Stimulated activated memory B cell treated with anti-CD40 and anti-IgM and Interleukin-4, amounts not matched to agents 10 μg/mL and 1 μg/mL and 100 μg/mL, for 72 hours (primary cell): ENCODE results near the gene ENPP1.

Experiments
- ATAC-seq: fragments of 150-1000 bp; cut with Tn5 transposase; 2 replicates; pipeline ENCODE4 v1.10.0; 2021
- H3K27ac Mint-ChIP-seq: one replicate; pipeline ENCODE4 v1.8.0; 2022; ENCODE audit warnings: mild to moderate bottlenecking, mixed read lengths
- H3K27me3 Mint-ChIP-seq: one replicate; pipeline ENCODE4 v1.8.0; 2022; ENCODE audit warnings: mixed read lengths
- H3K36me3 Mint-ChIP-seq: one replicate; pipeline ENCODE4 v1.8.0; 2022; ENCODE audit warnings: mixed read lengths
- H3K4me1 Mint-ChIP-seq: one replicate; pipeline ENCODE4 v1.8.0; 2022; ENCODE audit warnings: mixed read lengths
- H3K4me3 Mint-ChIP-seq: one replicate; pipeline ENCODE4 v1.8.0; 2022; ENCODE audit warnings: mild to moderate bottlenecking, moderate library complexity, mixed read lengths
- H3K9me3 Mint-ChIP-seq: one replicate; pipeline ENCODE4 v1.8.0; 2022; ENCODE audit warnings: mixed read lengths

The ENPP1 gene

GRCh38 chr6:131776985-131777384 lies 30.8 kb upstream of the ENPP1 start:
- H3K27me3 Mint-ChIP-seq: peaks cover 7% of the 10 kb centered on the region

GRCh38 chr6:131778169-131778568 lies 29.7 kb upstream of the ENPP1 start:
- no peak overlapping the region for H3K4me3 Mint-ChIP-seq
- no peak for ATAC-seq
- no peak overlapping the region for H3K27ac Mint-ChIP-seq
- no peaks in the 10 kb centered on the region for H3K36me3 Mint-ChIP-seq
- no peaks in the 10 kb centered on the region for H3K9me3 Mint-ChIP-seq
- peaks cover 5% of the 10 kb centered on the region for H3K4me1 Mint-ChIP-seq
- peaks cover 7% of the 10 kb centered on the region for H3K27me3 Mint-ChIP-seq

More at GRCh38 chr6:131776985-131777384, 30.8 kb upstream of the ENPP1 start:
- peaks cover 3% of the 10 kb centered on the region for H3K4me1 Mint-ChIP-seq
- no peaks in the 10 kb centered on the region for H3K9me3 Mint-ChIP-seq
- H3K27ac Mint-ChIP-seq: no peak overlapping the region
- no peak for ATAC-seq
- H3K36me3 Mint-ChIP-seq: no peaks in the 10 kb centered on the region
- no peak overlapping the region for H3K4me3 Mint-ChIP-seq

- Mint-ChIP-seq H3K4me1 (peaks cover 5% of the 10 kb centered on the region), H3K36me3 (no peaks in the 10 kb centered on the region), H3K9me3 (no peaks in the 10 kb centered on the region), H3K27ac (no peak overlapping the region), H3K4me3 (no peak overlapping the region), H3K27me3 (peaks cover 7% of the 10 kb centered on the region)
- ATAC-seq: no peak
Observed at GRCh38 chr6:131779304-131779703, 28.5 kb upstream of the ENPP1 start.

DNA sequence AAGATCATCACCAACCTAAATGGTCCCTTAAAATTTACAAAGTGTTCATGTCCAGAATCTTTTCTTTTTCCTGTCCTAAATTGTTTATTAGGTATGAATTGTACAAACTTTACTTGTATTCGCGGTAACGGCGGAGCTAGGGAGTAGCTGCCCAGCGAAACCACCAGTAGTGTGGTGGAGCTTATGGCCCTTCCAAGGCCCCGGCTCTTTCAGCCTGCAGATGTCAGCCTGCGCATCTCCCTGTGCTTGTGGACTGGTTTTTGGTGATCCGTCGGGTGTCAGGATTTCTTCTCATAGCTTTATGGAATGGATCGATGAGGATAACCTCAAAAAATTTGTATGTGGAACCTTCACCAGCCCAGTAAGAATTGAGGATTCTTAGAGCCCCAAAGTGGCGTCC lies 27.2 kb upstream of the ENPP1 start:
- H3K27ac Mint-ChIP-seq: no peak overlapping the region
- H3K27me3 Mint-ChIP-seq: no peaks in the 10 kb centered on the region
- no peak overlapping the region for H3K4me3 Mint-ChIP-seq
- H3K9me3 Mint-ChIP-seq: no peaks in the 10 kb centered on the region
- H3K4me1 Mint-ChIP-seq: peaks cover 5% of the 10 kb centered on the region
- H3K36me3 Mint-ChIP-seq: no peaks in the 10 kb centered on the region
- no peak for ATAC-seq

DNA sequence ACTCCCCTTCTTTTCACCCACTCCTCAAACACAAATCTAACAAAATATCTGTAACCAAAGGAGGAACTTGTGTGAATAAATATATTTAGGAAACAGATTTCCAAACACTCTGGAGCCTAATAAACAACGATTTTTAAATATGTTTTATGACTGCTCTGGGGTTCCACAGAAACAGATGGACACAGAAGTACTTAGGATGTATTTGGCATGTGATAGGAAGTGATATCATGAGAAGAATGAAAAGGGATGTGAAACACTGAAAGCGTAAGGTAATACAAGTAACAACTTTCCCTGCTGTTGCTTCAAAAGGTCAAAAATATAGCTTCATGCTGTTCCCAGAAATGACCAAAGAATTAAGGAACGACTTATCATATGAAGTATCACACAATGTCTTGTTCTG lies 26.1 kb upstream of the ENPP1 start:
- ATAC-seq: peak; percentile 55
- H3K4me3 Mint-ChIP-seq: no peak overlapping the region
- H3K27me3 Mint-ChIP-seq: no peaks in the 10 kb centered on the region
- no peak overlapping the region for H3K27ac Mint-ChIP-seq
- peaks cover 5% of the 10 kb centered on the region for H3K4me1 Mint-ChIP-seq
- no peaks in the 10 kb centered on the region for H3K9me3 Mint-ChIP-seq
- no peaks in the 10 kb centered on the region for H3K36me3 Mint-ChIP-seq

GRCh38 chr6:131782764-131783163 lies 25.1 kb upstream of the ENPP1 start:
- Mint-ChIP-seq H3K36me3 (no peaks in the 10 kb centered on the region), H3K4me3 (no peak overlapping the region), H3K27ac (no peak overlapping the region), H3K27me3 (no peaks in the 10 kb centered on the region), H3K9me3 (no peaks in the 10 kb centered on the region), H3K4me1 (peaks cover 5% of the 10 kb centered on the region)
- no peak for ATAC-seq

- Mint-ChIP-seq H3K27ac (no peak overlapping the region), H3K9me3 (no peaks in the 10 kb centered on the region), H3K27me3 (no peaks in the 10 kb centered on the region), H3K36me3 (no peaks in the 10 kb centered on the region), H3K4me3 (no peak overlapping the region), H3K4me1 (peaks cover 5% of the 10 kb centered on the region)
- no peak for ATAC-seq
Observed at GRCh38 chr6:131784561-131784960, 23.3 kb upstream of the ENPP1 start.

GRCh38 chr6:131787079-131787478 lies 20.7 kb upstream of the ENPP1 start:
- no peak overlapping the region for H3K4me3 Mint-ChIP-seq
- no peaks in the 10 kb centered on the region for H3K9me3 Mint-ChIP-seq
- peaks cover under 1% of the 10 kb centered on the region for H3K4me1 Mint-ChIP-seq

GRCh38 chr6:131787766-131788712 lies 19.8 kb upstream of the ENPP1 start:
- H3K36me3 Mint-ChIP-seq: no peaks in the 10 kb centered on the region
- ATAC-seq: no peak
- no peaks in the 10 kb centered on the region for H3K9me3 Mint-ChIP-seq
- H3K27me3 Mint-ChIP-seq: no peaks in the 10 kb centered on the region
- no peak overlapping the region for H3K27ac Mint-ChIP-seq
- H3K4me1 Mint-ChIP-seq: no peaks in the 10 kb centered on the region
- no peak overlapping the region for H3K4me3 Mint-ChIP-seq

More at GRCh38 chr6:131787079-131787478, 20.7 kb upstream of the ENPP1 start:
- ATAC-seq: no peak
- Mint-ChIP-seq H3K27ac (no peak overlapping the region), H3K36me3 (no peaks in the 10 kb centered on the region), H3K27me3 (no peaks in the 10 kb centered on the region)

DNA sequence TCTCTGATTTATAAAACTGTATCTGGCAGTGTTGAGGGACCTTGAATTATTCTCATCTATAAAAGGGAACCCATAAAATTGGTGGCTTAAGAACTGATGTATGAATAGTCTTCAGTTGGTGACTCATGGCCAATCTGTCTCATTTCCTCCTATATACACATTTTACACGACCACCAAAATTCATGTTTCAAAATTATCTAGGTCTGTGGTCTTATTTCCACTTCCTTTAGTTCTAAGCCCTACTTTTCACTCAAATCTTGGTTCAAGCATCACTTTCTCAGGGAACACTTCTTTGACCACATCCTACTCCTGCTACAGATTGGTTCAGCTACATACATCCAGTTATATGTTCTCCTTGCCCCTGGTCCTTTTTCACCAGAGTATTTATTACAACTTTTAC lies 18.6 kb upstream of the ENPP1 start:
- Mint-ChIP-seq H3K9me3 (no peaks in the 10 kb centered on the region), H3K27ac (no peak overlapping the region), H3K4me1 (no peaks in the 10 kb centered on the region), H3K27me3 (peaks cover 4% of the 10 kb centered on the region), H3K36me3 (no peaks in the 10 kb centered on the region), H3K4me3 (no peak overlapping the region)
- ATAC-seq: no peak

- Mint-ChIP-seq H3K9me3 (no peaks in the 10 kb centered on the region), H3K4me1 (no peaks in the 10 kb centered on the region), H3K4me3 (no peak overlapping the region), H3K36me3 (no peaks in the 10 kb centered on the region), H3K27me3 (peaks cover 12% of the 10 kb centered on the region), H3K27ac (no peak overlapping the region)
- ATAC-seq: no peak
Observed at GRCh38 chr6:131791476-131791875, 16.3 kb upstream of the ENPP1 start.

- Mint-ChIP-seq H3K4me3 (no peak overlapping the region), H3K4me1 (no peaks in the 10 kb centered on the region), H3K27ac (no peak overlapping the region), H3K27me3 (peaks cover 12% of the 10 kb centered on the region), H3K36me3 (no peaks in the 10 kb centered on the region), H3K9me3 (no peaks in the 10 kb centered on the region)
- no peak for ATAC-seq
Observed at GRCh38 chr6:131792091-131792496, 15.7 kb upstream of the ENPP1 start.

DNA sequence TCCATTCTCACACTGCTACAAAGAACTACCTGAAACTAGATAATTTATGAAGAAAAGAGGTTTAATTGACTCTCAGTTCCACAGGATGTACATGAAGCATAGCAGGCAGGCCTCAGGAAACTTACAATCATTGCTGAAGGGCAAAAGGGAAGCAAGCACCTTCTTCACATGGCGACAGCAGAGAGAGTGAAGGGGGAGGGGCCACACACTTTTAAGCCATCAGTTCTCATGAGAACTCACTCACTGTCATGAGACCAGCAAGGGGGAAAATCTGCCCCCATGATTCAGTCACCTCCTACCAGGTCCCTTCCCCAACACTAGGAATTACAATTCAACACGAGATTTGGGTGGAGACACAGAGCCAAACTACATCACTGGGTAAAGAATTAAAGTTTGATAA lies 12.5 kb upstream of the ENPP1 start:
- no peaks in the 10 kb centered on the region for H3K4me1 Mint-ChIP-seq
- H3K27ac Mint-ChIP-seq: no peak overlapping the region
- H3K9me3 Mint-ChIP-seq: peaks cover 4% of the 10 kb centered on the region
- no peak for ATAC-seq
- H3K27me3 Mint-ChIP-seq: peaks cover 24% of the 10 kb centered on the region
- H3K36me3 Mint-ChIP-seq: no peaks in the 10 kb centered on the region
- no peak overlapping the region for H3K4me3 Mint-ChIP-seq

- Mint-ChIP-seq H3K27ac (no peak overlapping the region), H3K4me3 (no peak overlapping the region), H3K36me3 (no peaks in the 10 kb centered on the region), H3K9me3 (peaks cover 4% of the 10 kb centered on the region), H3K4me1 (peaks cover 13% of the 10 kb centered on the region), H3K27me3 (peaks cover 16% of the 10 kb centered on the region)
- ATAC-seq: no peak
Observed at GRCh38 chr6:131802347-131802746, 5.5 kb upstream of the ENPP1 start.

- no peak overlapping the region for H3K27ac Mint-ChIP-seq
- H3K4me3 Mint-ChIP-seq: no peak overlapping the region
- H3K36me3 Mint-ChIP-seq: no peaks in the 10 kb centered on the region
- peaks cover 17% of the 10 kb centered on the region for H3K4me1 Mint-ChIP-seq
- H3K9me3 Mint-ChIP-seq: peaks cover 4% of the 10 kb centered on the region
- peaks cover 22% of the 10 kb centered on the region for H3K27me3 Mint-ChIP-seq
- no peak for ATAC-seq
Observed at GRCh38 chr6:131803007-131803769, 4.6 kb upstream of the ENPP1 start.

GRCh38 chr6:131804131-131804530 lies 3.7 kb upstream of the ENPP1 start:
- peaks cover 4% of the 10 kb centered on the region for H3K9me3 Mint-ChIP-seq
- H3K36me3 Mint-ChIP-seq: no peaks in the 10 kb centered on the region
- H3K4me3 Mint-ChIP-seq: no peak overlapping the region
- H3K27ac Mint-ChIP-seq: no peak overlapping the region
- ATAC-seq: no peak
- H3K4me1 Mint-ChIP-seq: peaks cover 17% of the 10 kb centered on the region
- peaks cover 18% of the 10 kb centered on the region for H3K27me3 Mint-ChIP-seq
